ENCODE data around the gene STAT1. TPM values are rescaled to one million over a fixed set of nuclear protein-coding genes. Genes with fewer than 3 reads are reported as not detected.

The STAT1 gene
- total RNA-seq, 2 experiments from 2014 or later: 293 to 311 TPM

GRCh38 chr2:190972846-190973245 lies 41.1 kb downstream of the STAT1 start:
- POLR2A ChIA-PET: interaction anchor here (0.6 to 13.0 kb wide), 7 partner anchors 8 to 310 kb away, joined by 3 to 121 read pairs (median 3); no protein-coding TSS in a partner anchor
- H3K27ac Mint-ChIP-seq: peak overlapping the region; percentile 0

GRCh38 chr2:190972213-190972612 lies 41.8 kb downstream of the STAT1 start:
- DNase-seq (no peak), ATAC-seq (no peak)
- Mint-ChIP-seq H3K27me3 (no peaks in the 10 kb centered on the region), H3K4me3 (no peak overlapping the region), H3K4me1 (ENCODE audit: low read depth) (peaks cover 38% of the 10 kb centered on the region), H3K36me3 (ENCODE audit: low read depth) (peaks cover 84% of the 10 kb centered on the region), H3K9me3 (no peaks in the 10 kb centered on the region), H3K27ac (peak overlapping the region; percentile 82)
- intact Hi-C loops (cut with micrococcal nuclease): no loop called here
- POLR2A ChIA-PET: interaction anchor here (0.6 to 13.0 kb wide), 5 partner anchors 9 to 309 kb away, joined by 3 to 121 read pairs (median 4); no protein-coding TSS in a partner anchor
- TF ChIP-seq CTCF (IDR thresholded peaks at IDR 0.05): no peak
- CTCF ChIA-PET: interaction anchor here (0.9 to 1.2 kb wide), 2 partner anchors 9 to 12 kb away, joined by 3 to 4 read pairs; no protein-coding TSS in a partner anchor

More at GRCh38 chr2:190972846-190973245, 41.1 kb downstream of the STAT1 start:
- no peak for ATAC-seq
- TF ChIP-seq CTCF (IDR thresholded peaks at IDR 0.05): no peak
- Mint-ChIP-seq H3K4me1 (ENCODE audit: low read depth) (peaks cover 43% of the 10 kb centered on the region), H3K27me3 (no peaks in the 10 kb centered on the region), H3K9me3 (no peaks in the 10 kb centered on the region), H3K4me3 (no peak overlapping the region), H3K36me3 (ENCODE audit: low read depth) (peaks cover 84% of the 10 kb centered on the region)
- CTCF ChIA-PET: interaction anchor here (0.9 to 1.2 kb wide), 2 partner anchors 9 to 11 kb away, joined by 3 to 4 read pairs; no protein-coding TSS in a partner anchor
- no peak for DNase-seq
- intact Hi-C loops (cut with micrococcal nuclease): no loop called here

GRCh38 chr2:190970873-190971506 lies 43.0 kb downstream of the STAT1 start:
- no peaks in the 10 kb centered on the region for H3K9me3 Mint-ChIP-seq
- peaks cover 83% of the 10 kb centered on the region for H3K36me3 Mint-ChIP-seq (ENCODE audit: low read depth)
- DNase-seq: no peak
- H3K4me3 Mint-ChIP-seq: no peak overlapping the region
- H3K27me3 Mint-ChIP-seq: no peaks in the 10 kb centered on the region
- peaks cover 35% of the 10 kb centered on the region for H3K4me1 Mint-ChIP-seq (ENCODE audit: low read depth)
- intact Hi-C loops (cut with micrococcal nuclease): no loop called here
- TF ChIP-seq CTCF (IDR thresholded peaks at IDR 0.05): no peak
- CTCF ChIA-PET: no interaction called here
- POLR2A ChIA-PET: interaction anchor here (1.5 to 13.0 kb wide), 3 partner anchors 10 to 40 kb away, joined by 4 to 121 read pairs (median 5); no protein-coding TSS in a partner anchor
- no peak for ATAC-seq
- H3K27ac Mint-ChIP-seq: peak overlapping the region; percentile 82

- ChIA-PET POLR2A (interaction anchor here (13.0 kb wide), 1 partner anchor 22 kb away, joined by 121 read pairs; no protein-coding TSS in a partner anchor), CTCF (no interaction called here)
- Mint-ChIP-seq H3K36me3 (ENCODE audit: low read depth) (peaks cover 82% of the 10 kb centered on the region), H3K4me3 (no peak overlapping the region), H3K9me3 (no peaks in the 10 kb centered on the region), H3K4me1 (ENCODE audit: low read depth) (peaks cover 36% of the 10 kb centered on the region), H3K27ac (peak overlapping the region; percentile 82), H3K27me3 (no peaks in the 10 kb centered on the region)
- DNase-seq (no peak), ATAC-seq (no peak)
- intact Hi-C loops (cut with micrococcal nuclease): no loop called here
- no peak for TF ChIP-seq CTCF (IDR thresholded peaks at IDR 0.05)
Observed at GRCh38 chr2:190970160-190970559, 43.8 kb downstream of the STAT1 start.

GRCh38 chr2:190968522-190968921 lies 45.4 kb downstream of the STAT1 start:
- Mint-ChIP-seq H3K9me3 (no peaks in the 10 kb centered on the region), H3K27me3 (no peaks in the 10 kb centered on the region), H3K4me1 (ENCODE audit: low read depth) (peaks cover 39% of the 10 kb centered on the region), H3K4me3 (no peak overlapping the region), H3K27ac (peak overlapping the region; percentile 79), H3K36me3 (ENCODE audit: low read depth) (peaks cover 80% of the 10 kb centered on the region)
- no peak for TF ChIP-seq CTCF (IDR thresholded peaks at IDR 0.05)
- DNase-seq (no peak), ATAC-seq (no peak)
- intact Hi-C loops (cut with micrococcal nuclease): no loop called here
- CTCF ChIA-PET: interaction anchor here (1.2 to 2.0 kb wide), 5 partner anchors 10 to 118 kb away, joined by 3 to 7 read pairs (median 4); no protein-coding TSS in a partner anchor
- POLR2A ChIA-PET: interaction anchor here (0.9 to 2.0 kb wide), 3 partner anchors 12 to 87 kb away, joined by 3 to 10 read pairs (median 3); no protein-coding TSS in a partner anchor

Measured in activated CD8-positive, alpha-beta T cell treated with anti-CD3 and anti-CD28 coated beads for 36 hours (primary cell).